ENCODE results near the gene PLEKHN1. TPM values are rescaled to one million over a fixed set of nuclear protein-coding genes. Genes with fewer than 3 reads are reported as not detected.

PLEKHN1 gene
- total and polyA plus RNA-seq, 2 experiments from 2014 or later = 0.36 to 0.60 TPM

GRCh38 chr1:923991-924655 lies 42.2 kb upstream of the PLEKHN1 start:
- Histone ChIP-seq H3K9me3 (ENCODE audit: low read depth) (no peaks in the 10 kb centered on the region), H3K36me3 (no peaks in the 10 kb centered on the region), H3K27ac (peak overlapping the region; percentile 51), H3K4me1 (ENCODE audit: low read depth) (peaks cover 20% of the 10 kb centered on the region), H3K4me3 (peak overlapping the region; percentile 89), H3K27me3 (peaks cover 13% of the 10 kb centered on the region)
- TF ChIP-seq, protein P1, sequence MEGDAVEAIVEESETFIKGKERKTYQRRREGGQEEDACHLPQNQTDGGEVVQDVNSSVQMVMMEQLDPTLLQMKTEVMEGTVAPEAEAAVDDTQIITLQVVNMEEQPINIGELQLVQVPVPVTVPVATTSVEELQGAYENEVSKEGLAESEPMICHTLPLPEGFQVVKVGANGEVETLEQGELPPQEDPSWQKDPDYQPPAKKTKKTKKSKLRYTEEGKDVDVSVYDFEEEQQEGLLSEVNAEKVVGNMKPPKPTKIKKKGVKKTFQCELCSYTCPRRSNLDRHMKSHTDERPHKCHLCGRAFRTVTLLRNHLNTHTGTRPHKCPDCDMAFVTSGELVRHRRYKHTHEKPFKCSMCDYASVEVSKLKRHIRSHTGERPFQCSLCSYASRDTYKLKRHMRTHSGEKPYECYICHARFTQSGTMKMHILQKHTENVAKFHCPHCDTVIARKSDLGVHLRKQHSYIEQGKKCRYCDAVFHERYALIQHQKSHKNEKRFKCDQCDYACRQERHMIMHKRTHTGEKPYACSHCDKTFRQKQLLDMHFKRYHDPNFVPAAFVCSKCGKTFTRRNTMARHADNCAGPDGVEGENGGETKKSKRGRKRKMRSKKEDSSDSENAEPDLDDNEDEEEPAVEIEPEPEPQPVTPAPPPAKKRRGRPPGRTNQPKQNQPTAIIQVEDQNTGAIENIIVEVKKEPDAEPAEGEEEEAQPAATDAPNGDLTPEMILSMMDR (IDR thresholded peaks at IDR 0.05; ENCODE audit: low read depth, low read length) = no peak
- peak in 1 of 2 donors; percentile 51 for DNase-seq (ENCODE audit: low read depth in 1 of 2, low spot score in 1 of 2)

- Histone ChIP-seq H3K27ac (peak overlapping the region; percentile 51), H3K4me1 (ENCODE audit: low read depth) (peaks cover 20% of the 10 kb centered on the region), H3K36me3 (no peaks in the 10 kb centered on the region), H3K27me3 (peaks cover 13% of the 10 kb centered on the region), H3K4me3 (peak overlapping the region; percentile 89), H3K9me3 (ENCODE audit: low read depth) (no peaks in the 10 kb centered on the region)
- TF ChIP-seq, protein P1 (IDR thresholded peaks at IDR 0.05; ENCODE audit: low read depth, low read length) = no peak
- peak; percentile 51 to 80 for DNase-seq (ENCODE audit: low read depth in 1 of 2, low spot score in 1 of 2)
Measured at GRCh38 chr1:924656-925560, 41.4 kb upstream of the PLEKHN1 start.

DNA sequence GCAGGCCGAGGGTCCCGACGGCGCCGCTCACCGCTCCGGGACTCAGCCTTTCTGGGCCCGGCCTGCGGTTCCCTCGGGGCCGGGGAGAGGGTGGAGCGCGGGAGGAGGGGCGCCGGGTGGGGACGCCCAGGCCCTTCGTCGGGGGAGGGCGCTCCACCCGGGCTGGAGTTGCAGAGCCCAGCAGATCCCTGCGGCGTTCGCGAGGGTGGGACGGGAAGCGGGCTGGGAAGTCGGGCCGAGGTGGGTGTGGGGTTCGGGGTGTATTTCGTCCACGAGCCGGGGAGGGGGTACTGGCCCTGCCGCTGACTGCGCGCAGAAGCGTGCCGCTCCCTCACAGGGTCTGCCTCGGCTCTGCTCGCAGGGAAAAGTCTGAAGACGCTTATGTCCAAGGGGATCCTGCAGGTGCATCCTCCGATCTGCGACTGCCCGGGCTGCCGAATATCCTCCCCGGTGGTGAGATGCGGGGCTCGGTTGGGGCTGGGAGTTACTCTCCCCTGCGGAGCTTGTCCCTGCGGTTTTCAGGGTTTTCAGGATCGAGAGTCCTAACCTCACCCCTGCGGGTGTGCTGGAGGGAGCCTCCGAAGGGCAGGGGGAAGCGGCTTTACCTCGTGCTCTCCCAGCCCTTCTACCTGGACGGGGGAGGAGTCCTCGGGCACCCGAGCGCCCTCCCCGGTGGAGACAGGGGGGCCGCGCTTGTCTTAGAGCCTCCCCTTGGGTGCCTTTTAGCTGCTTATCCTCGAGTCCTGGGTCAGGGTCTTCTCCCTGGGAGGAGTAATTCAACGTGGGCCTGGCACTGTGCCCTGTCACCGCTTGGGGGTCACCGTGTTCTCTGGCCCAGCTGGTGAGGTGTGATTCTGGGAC lies 40.5 kb upstream of the PLEKHN1 start:
- Histone ChIP-seq H3K36me3 (no peaks in the 10 kb centered on the region), H3K4me3 (peak overlapping the region; percentile 89), H3K9me3 (ENCODE audit: low read depth) (no peaks in the 10 kb centered on the region), H3K4me1 (ENCODE audit: low read depth) (peaks cover 13% of the 10 kb centered on the region), H3K27ac (no peak overlapping the region), H3K27me3 (peaks cover 13% of the 10 kb centered on the region)
- TF ChIP-seq, protein P1 (IDR thresholded peaks at IDR 0.05; ENCODE audit: low read depth, low read length) = peak; percentile 6
- peak; percentile 57 to 77 for DNase-seq (ENCODE audit: low read depth in 1 of 2, low spot score in 1 of 2)

DNA sequence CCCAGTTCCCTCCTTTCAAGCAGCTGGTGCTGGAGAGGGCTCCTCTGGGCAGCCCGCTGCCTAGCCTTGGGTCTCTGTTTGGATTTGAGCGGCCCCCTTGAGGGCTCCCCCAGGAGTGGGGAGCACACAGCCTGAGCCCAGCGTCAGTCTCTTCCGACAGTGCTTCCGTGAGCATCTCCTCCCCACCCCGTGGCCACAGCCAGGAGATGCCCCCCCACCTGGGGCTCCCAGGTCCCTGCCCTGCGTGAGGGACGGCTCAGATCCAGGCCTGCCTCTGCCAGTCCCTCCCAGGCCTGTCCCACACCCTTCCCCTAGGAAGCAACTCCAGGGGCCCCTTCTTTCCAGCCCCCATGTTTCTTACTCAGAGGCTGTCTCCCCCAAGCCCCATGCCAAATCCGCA lies 39.0 kb upstream of the PLEKHN1 start:
- H3K4me3 ChIP-seq = no peak overlapping the region
- no peaks in the 10 kb centered on the region for H3K9me3 ChIP-seq (ENCODE audit: low read depth)
- H3K4me1 ChIP-seq (ENCODE audit: low read depth) = peaks cover 11% of the 10 kb centered on the region
- DNase-seq (ENCODE audit: low read depth in 1 of 2, low spot score in 1 of 2) = no peak
- no peak overlapping the region for H3K27ac ChIP-seq
- H3K36me3 ChIP-seq = no peaks in the 10 kb centered on the region
- TF ChIP-seq, protein P1 (IDR thresholded peaks at IDR 0.05; ENCODE audit: low read depth, low read length) = no peak
- H3K27me3 ChIP-seq = peaks cover 13% of the 10 kb centered on the region

GRCh38 chr1:927748-928147 lies 38.5 kb upstream of the PLEKHN1 start:
- TF ChIP-seq, protein P1 (IDR thresholded peaks at IDR 0.05; ENCODE audit: low read depth, low read length) = no peak
- Histone ChIP-seq H3K27me3 (peaks cover 14% of the 10 kb centered on the region), H3K4me1 (ENCODE audit: low read depth) (peaks cover 8% of the 10 kb centered on the region)

More at GRCh38 chr1:927748-928147, 38.5 kb upstream of the PLEKHN1 start:
- Histone ChIP-seq H3K9me3 (ENCODE audit: low read depth) (no peaks in the 10 kb centered on the region), H3K27ac (no peak overlapping the region), H3K36me3 (no peaks in the 10 kb centered on the region), H3K4me3 (no peak overlapping the region)
- DNase-seq (ENCODE audit: low read depth in 1 of 2, low spot score in 1 of 2) = no peak
